Lung (tissue), 12 donors: ENCODE measurements around the gene ARID1B. TPM values are rescaled to one million over a fixed set of nuclear protein-coding genes. Genes with fewer than 3 reads are reported as not detected.

Experiments used
- ATAC-seq: fragments of 200-7000 bp; cut with Tn5 transposase; one replicate; pipeline ENCODE4 v1.9.1; 2020; ENCODE audit warnings: moderate number of reproducible peaks; ENCODE audit not compliant: insufficient read depth, low FRiP score
- DNase-seq, 3 donors: peaks; one replicate each; pipeline ENCODE4 v3.0.0-alpha.2; 2013 to 2017
- H3K27ac ChIP-seq, 2 donors: one replicate each; pipeline ENCODE4 v1.5.1; 2013; ENCODE audit warnings: mild to moderate bottlenecking in 2 of 2, moderate library complexity in 2 of 2, control low read depth in 1 of 2, inconsistent platforms in 1 of 2, low read depth in 1 of 2, low read length in 1 of 2
- H3K27me3 ChIP-seq, 3 donors: one replicate each; pipeline ENCODE4 v1.5.1; 2013; ENCODE audit warnings: low read length in 2 of 3; ENCODE audit not compliant: control insufficient read depth in 3 of 3, insufficient read depth in 3 of 3
- H3K36me3 ChIP-seq, 4 donors: one replicate each; pipeline ENCODE4 v1.5.1; 2013; ENCODE audit warnings: low read length in 4 of 4, mild to moderate bottlenecking in 1 of 4, moderate library complexity in 1 of 4; ENCODE audit not compliant: control insufficient read depth in 4 of 4, insufficient read depth in 4 of 4
- H3K4me1 ChIP-seq, 5 donors: one replicate each; pipeline ENCODE4 v1.5.1; 2013; ENCODE audit warnings: low read length in 5 of 5, mild to moderate bottlenecking in 2 of 5, moderate library complexity in 1 of 5; ENCODE audit not compliant: control insufficient read depth in 5 of 5, insufficient read depth in 5 of 5
- H3K4me3 ChIP-seq: one replicate; pipeline ENCODE4 v1.5.1; 2013; ENCODE audit warnings: mild to moderate bottlenecking, control low read depth, moderate library complexity
- H3K9ac ChIP-seq, 2 donors: one replicate each; pipeline ENCODE4 v1.5.1; 2013; ENCODE audit warnings: low read length in 2 of 2, control low read depth in 1 of 2; ENCODE audit not compliant: insufficient read depth in 1 of 2
- H3K9me3 ChIP-seq, 4 donors: one replicate each; pipeline ENCODE4 v1.5.1; 2013; ENCODE audit warnings: low read length in 3 of 4, mild to moderate bottlenecking in 1 of 4, moderate library complexity in 1 of 4; ENCODE audit not compliant: control insufficient read depth in 4 of 4, insufficient read depth in 3 of 4
- CTCF ChIP-seq: IDR thresholded peaks from 2 replicates; pipeline ENCODE4 v1.5.1; 2012; ENCODE audit warnings: mild to moderate bottlenecking; ENCODE audit errors: control extremely low read depth, extremely low read depth
- WGBS, 2 donors: extraction: QIAGEN DNeasy Blood & Tissue Kit; methylation state at CpG; one replicate each; pipeline ENCODE4 v1.1.7; 2013; 5-methylcytosine and 5-hydroxymethylcytosine counted together
- polyA plus RNA-seq, 2 donors: library from polyadenylated mRNA; stranded (reverse); fragments of 200-250 nt; gene quantifications; one replicate each; pipeline ENCODE4 v1.2.1, GENCODE V29; 2013
- total RNA-seq, 2 donors: library from RNA; depleted of rRNA in 1 of 2; stranded (reverse); fragments of >200 nt in 1 of 2; gene quantifications; one replicate each; pipeline ENCODE4 v1.2.1, GENCODE V29; 2014 to 2021
- donor health status: control.
- donor health status: control.
- donor health status: Bipolar disorder and iron deficiency.
- donor health status: healthy.
- donor health status: DM: yes; HTN: yes; CAD: no.

The ARID1B gene
- total and polyA plus RNA-seq, 4 donors, result 10.5 to 239 (median 50.9) TPM

GRCh38 chr6:156821707-156822106, 44.5 kb downstream of the ARID1B start:
- DNase-seq (no peak), ATAC-seq (no peak)
- no peaks in the 10 kb centered on the region for H3K27me3 ChIP-seq
- H3K36me3 ChIP-seq, result no peaks in the 10 kb centered on the region
- no peak overlapping the region for H3K27ac ChIP-seq
- 85 to 94% methylated on average over 2 of the region's 2 CpGs for WGBS, 2 donors
- no peak for TF ChIP-seq CTCF
- H3K4me1 ChIP-seq, result peaks cover 9 to 29% (median 18%) of the 10 kb centered on the region in 5 donors
- H3K9me3 ChIP-seq, result no peaks in the 10 kb centered on the region
- no peak overlapping the region for H3K4me3 ChIP-seq
- H3K9ac ChIP-seq, result no peak overlapping the region

DNA sequence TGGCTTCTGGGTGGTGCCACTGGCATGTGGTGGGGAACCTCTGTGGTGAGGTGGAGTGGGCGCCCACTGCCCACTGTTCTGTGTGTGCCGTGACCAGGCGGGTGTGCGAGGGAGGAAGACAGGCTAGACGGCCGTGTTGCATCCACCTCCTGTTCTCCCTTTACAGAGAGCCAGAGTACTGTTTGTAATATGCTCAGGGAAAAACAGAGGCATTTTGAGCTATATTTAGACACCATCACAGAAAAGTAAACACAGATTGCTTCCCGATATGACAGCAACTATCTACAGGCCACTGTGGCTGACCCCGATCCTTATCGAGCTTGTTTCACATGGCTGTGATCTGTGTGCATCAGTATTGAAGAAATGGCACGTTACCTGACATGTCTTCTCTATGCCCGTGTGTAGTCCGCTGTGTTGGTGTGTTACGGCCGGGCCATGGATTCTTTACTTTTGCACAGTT, 45.6 kb downstream of the ARID1B start:
- TF ChIP-seq CTCF, result no peak
- DNase-seq (no peak), ATAC-seq (no peak)
- no peaks in the 10 kb centered on the region for H3K27me3 ChIP-seq
- no peak overlapping the region for H3K4me3 ChIP-seq
- H3K9me3 ChIP-seq, result no peaks in the 10 kb centered on the region
- peak overlapping the region in 1 of 2 donors; percentile 58 for H3K27ac ChIP-seq
- H3K9ac ChIP-seq, result no peak overlapping the region
- peaks cover 9 to 29% (median 18%) of the 10 kb centered on the region in 5 donors for H3K4me1 ChIP-seq
- WGBS, 2 donors, result 57 to 70% methylated on average over 14 of the region's 14 CpGs
- no peaks in the 10 kb centered on the region for H3K36me3 ChIP-seq

DNA sequence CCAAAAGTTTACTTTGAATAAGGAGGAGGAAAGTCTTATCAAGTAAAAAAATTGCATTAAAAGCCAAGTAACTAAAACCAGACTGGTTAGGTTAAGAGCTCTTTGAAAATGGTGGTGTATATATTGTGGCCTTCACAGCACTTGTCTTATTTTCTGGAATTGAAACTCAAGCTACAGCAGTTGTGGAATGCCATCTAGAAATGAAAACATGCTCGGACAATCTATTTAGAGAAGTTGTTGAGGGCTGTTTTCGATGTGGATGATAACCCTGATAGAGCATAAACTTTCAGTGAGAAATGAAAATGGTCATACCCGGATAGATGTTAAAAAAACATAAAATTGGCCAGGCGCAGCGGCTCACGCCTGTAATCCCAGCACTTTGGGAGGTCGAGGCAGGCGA, 47.0 kb downstream of the ARID1B start:
- no peak overlapping the region for H3K4me3 ChIP-seq
- no peak overlapping the region for H3K27ac ChIP-seq
- no peaks in the 10 kb centered on the region for H3K36me3 ChIP-seq
- no peaks in the 10 kb centered on the region for H3K9me3 ChIP-seq
- ATAC-seq (no peak), DNase-seq (no peak)
- WGBS, 2 donors, result 75 to 89% methylated on average over 8 of the region's 8 CpGs
- H3K27me3 ChIP-seq, result no peaks in the 10 kb centered on the region
- peaks cover 7 to 35% (median 18%) of the 10 kb centered on the region in 5 donors for H3K4me1 ChIP-seq
- no peak overlapping the region for H3K9ac ChIP-seq
- TF ChIP-seq CTCF, result no peak

GRCh38 chr6:156825475-156825874, 48.3 kb downstream of the ARID1B start:
- Histone ChIP-seq H3K4me3 (no peak overlapping the region), H3K9ac (no peak overlapping the region), H3K27me3 (no peaks in the 10 kb centered on the region), H3K9me3 (no peaks in the 10 kb centered on the region), H3K4me1 (peaks cover 4 to 30% (median 18%) of the 10 kb centered on the region in 5 donors), H3K27ac (no peak overlapping the region), H3K36me3 (peaks cover 0 to 6% (median 4%) of the 10 kb centered on the region in 4 donors)
- 12 to 16% methylated on average over 3 of the region's 3 CpGs for WGBS, 2 donors
- DNase-seq (no peak), ATAC-seq (no peak)
- no peak for TF ChIP-seq CTCF
